ENCODE measurements around the gene RARS2.
"Not testable (repeated sequence)": the region's sequence is repeated elsewhere in the genome, so short reads cannot be mapped to it uniquely, and the experiment has no call there.

Gene RARS2

DNA sequence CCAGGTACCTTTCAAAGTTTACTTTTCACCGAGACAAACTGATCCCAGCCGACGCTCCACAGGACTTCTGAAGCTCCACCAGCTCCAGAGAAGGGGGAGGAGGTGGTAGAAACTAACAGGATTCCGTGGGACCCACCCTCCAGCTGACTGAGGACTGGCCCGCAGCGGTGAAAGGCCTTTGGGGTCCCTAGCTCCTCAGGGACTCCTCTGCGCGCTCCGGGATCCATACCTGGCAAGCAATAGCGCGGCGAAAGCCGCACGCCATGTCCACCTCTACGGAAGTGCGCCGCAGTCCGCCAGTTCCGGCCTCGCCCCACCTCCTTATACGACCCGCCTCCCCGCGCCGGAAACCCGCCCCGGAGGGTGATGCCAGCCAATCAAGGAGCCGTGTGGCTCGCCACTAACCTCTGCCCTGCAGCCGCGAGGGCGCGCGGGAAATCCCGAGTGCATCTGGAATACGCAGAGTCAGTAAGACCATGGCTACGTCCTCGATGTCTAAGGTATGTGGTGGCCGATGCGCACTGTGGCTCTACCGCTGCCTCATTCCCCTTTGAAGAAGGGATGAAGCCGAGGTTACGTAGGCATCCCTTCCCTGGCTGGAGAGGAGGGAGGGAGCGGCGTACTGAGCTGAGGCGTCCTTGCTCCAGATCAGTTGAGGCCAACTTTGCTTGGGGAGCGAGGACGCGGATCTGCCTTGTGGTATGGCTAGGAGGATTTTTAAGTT, at the start of gene RARS2, which contains the start of gene ORC3:
TSS of gene RARS2 (minus strand) at position 295 of the 724 bp plus-strand sequence. CDS start at position 265, 30 bp downstream.
TSS of gene ORC3 (plus strand) at position 443 of the 724 bp plus-strand sequence. CDS start at position 477, 34 bp downstream.
- DNase-seq (ENCODE audit: low read depth): peak; percentile 89

DNA sequence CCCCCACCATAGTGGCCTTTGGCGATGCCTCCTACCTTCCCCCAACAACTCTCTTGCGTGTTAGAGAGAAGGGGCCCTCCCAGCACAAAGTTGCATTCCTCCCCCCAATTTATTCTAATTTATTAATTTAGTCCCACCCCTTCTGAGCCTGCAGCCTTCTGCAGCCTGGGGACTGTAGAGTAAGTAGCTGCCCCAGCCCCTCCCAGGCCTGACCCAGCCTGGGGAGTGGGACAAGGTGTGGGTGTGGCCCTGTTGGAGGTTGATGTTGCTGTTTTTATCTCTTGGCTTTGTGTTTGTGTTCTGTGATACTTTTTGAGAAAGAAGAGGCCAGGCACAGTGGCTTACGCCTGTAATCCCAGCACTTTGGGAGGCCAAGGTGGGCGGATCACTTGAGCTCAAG, 49.6 kb upstream of the RARS2 start:
- DNase-seq (ENCODE audit: low read depth): no peak

DNA sequence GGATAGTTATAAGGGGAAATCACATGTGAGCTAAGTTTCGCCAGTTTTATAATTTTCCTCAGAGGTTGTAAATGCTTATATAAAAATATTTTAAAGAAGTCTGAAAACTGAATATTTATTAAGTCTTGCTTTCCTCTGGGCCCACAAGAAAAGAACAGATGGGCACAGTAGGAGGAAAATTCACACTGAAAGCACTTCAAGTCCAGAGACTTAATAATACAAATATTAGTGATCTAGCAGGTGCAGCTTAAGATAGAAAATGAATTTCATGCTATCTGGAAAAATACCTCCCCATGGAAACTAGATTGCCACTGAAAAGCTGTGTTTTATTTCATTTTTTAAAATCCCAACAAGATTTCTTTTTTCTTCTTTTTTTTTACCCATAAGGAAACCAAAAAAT, 47.3 kb upstream of the RARS2 start:
- DNase-seq (ENCODE audit: low read depth): no peak

- DNase-seq (ENCODE audit: low read depth): no peak
Observed at GRCh38 chr6:87636315-87636714, 46.5 kb upstream of the RARS2 start.

DNA sequence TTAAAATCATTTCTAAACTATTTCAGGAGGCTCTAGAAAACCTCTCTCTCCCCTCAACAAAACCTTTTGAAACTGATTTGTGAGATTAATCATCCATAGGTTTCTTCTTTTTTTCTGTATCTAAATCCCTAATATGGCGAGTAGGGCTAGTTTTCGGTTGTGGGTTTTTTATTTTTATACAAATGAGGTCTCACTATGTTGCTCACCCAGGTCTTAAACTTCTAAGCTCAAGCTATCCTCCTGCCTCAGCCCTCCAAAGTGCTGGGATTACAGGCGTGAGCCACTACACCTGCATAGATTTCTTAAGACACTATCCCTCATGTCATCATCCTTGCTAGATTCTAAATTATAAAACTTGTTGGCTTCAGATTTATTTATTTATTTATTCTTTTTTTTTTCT, 44.1 kb upstream of the RARS2 start:
- DNase-seq (ENCODE audit: low read depth): no peak

DNA sequence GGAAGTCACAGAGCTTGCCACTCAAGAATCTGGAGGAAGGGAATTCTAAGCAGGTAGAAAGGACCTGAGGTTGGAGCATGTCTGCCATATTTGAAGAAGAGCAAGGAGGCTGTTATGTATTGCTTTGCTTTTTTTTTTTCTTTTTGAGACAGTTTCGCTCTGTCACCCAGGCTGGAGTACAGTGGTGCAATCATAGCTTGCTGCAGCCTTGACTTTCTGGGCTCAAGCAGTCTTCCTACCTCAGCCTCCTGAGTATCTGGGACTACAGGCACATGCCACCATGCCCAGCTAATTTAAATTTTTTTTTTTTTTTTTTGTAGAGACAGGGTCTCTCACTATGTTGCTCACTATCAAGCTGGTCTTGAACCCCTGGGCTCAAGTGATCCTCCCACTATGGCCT, 41.0 kb upstream of the RARS2 start:
- no peak for DNase-seq (ENCODE audit: low read depth)

GRCh38 chr6:87628881-87629280, 39.1 kb upstream of the RARS2 start:
- DNase-seq (ENCODE audit: low read depth): no peak

GRCh38 chr6:87628424-87628823, 38.6 kb upstream of the RARS2 start:
- DNase-seq (ENCODE audit: low read depth): no peak

GRCh38 chr6:87623248-87623647, 33.5 kb upstream of the RARS2 start:
- no peak for DNase-seq (ENCODE audit: low read depth)

- no peak for DNase-seq (ENCODE audit: low read depth)
Observed at GRCh38 chr6:87618531-87618930, 28.7 kb upstream of the RARS2 start.

DNA sequence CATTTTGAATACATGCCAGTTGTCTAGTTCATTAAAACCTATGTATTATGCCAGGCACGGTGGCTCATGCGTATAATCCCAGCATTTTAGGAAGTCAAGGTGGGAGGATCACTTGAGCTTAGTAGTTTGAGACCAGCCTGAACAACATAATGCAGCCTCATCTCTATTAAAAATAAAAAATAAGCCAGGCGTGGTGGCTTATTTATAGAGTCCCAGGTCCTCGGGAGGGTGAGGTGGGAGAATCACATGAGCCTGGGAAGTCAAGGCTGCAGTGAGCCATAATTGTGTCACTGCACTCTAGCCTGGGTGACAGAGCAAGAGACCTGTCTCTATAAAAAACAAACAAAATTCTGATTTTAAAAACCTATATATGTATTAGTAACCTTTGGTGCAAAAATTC, 27.6 kb upstream of the RARS2 start:
- no peak for DNase-seq (ENCODE audit: low read depth)

DNA sequence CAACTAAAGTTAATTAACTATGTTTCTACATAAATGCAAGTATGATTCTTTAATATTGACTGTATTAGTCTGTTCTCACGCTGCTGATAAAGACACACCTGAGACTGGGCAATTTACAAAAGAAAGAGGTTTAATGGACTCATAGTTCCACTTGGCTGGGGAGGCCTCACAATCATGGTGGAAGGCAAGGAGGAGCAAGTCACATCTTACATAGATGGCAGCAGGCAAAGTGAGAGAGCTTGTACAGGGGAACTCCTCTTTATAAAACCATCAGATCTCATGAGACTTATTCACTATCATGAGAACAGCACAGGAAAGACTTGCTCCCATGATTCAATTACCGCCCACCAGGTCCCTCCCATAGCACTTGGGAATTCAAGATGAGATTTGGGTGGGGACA, 23.2 kb upstream of the RARS2 start:
- not testable (repeated sequence) for DNase-seq (ENCODE audit: low read depth)

GRCh38 chr6:87608802-87609201, 19.0 kb upstream of the RARS2 start:
- no peak for DNase-seq (ENCODE audit: low read depth)

GRCh38 chr6:87606199-87606598, 16.4 kb upstream of the RARS2 start:
- DNase-seq (ENCODE audit: low read depth): no peak

DNA sequence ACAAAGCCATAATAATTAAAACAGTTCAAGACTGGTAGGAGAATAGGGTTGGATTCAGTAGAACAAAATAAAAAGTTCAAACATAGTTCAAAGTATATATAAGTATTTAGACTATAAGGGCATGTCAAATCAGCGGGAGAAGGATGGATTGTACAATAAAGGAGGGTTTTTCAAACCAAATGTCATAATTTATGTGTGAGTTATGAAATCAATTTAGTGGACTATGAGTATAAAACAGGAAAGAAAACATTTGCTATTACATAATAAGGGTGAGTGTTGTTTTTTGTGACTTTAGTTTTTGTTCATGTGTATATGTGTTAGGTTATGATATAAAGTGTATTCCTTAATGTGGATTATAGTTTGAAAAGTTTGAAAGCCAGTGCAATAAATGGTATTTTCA, 10.8 kb upstream of the RARS2 start:
- DNase-seq (ENCODE audit: low read depth): no peak

GRCh38 chr6:87590990-87591389, 1.2 kb upstream of the RARS2 start:
- no peak for DNase-seq (ENCODE audit: low read depth)

- DNase-seq (ENCODE audit: low read depth): no peak
Observed at GRCh38 chr6:87590417-87590880, 662 bp upstream of the RARS2 start.

DNA sequence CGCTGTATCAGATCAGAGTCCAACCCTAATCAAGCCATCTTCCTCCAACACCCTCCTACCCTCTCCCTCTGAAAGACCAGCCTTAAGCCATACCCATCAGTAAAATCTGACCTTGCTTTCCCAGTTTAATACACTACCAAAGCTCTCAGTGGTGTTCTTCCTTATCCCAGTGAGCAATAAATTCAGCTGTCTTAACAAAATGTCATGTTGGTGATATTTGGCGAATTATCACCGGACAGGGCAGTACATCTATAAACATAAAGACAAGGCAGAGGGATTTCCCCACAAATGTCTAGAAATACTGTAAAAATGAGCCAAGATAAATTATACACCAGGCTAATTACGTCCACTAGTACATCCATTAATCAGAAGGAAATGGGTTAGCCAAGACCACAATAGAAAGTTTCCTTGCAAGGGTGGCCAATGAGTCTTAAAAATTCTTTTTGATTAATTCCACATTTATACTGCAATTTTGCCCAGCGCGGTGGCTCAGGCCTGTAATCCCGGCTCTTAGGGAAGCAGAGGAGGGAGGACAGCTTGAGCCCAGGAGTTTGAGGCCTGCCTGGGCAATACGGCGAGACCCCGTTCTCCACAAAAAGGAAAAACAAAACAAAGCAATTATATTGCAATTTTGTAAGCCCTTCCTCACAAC, 905 bp downstream of the RARS2 start:
- DNase-seq (ENCODE audit: low read depth): no peak

- DNase-seq (ENCODE audit: low read depth): no peak
Observed at GRCh38 chr6:87586371-87587077, 3.3 kb downstream of the RARS2 start.

DNA sequence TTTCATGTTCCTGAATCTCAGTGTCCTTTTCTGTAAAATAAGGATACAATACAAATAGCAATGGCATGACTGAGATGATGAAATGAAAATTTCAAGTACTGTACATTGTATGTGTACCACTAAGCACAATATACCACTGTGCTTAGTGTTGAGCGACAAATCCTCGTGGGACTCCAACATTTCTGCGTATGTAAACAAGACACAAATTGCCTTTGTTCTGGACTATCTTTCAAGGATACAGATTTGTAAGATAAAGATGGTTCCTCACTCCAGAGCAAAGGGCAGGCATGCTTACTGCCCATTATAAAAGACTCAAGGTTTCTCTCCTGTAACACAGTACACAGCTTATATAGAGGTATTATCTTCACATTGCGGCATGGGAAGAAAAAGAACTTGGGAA, 6.0 kb downstream of the RARS2 start:
- DNase-seq (ENCODE audit: low read depth): no peak

DNA sequence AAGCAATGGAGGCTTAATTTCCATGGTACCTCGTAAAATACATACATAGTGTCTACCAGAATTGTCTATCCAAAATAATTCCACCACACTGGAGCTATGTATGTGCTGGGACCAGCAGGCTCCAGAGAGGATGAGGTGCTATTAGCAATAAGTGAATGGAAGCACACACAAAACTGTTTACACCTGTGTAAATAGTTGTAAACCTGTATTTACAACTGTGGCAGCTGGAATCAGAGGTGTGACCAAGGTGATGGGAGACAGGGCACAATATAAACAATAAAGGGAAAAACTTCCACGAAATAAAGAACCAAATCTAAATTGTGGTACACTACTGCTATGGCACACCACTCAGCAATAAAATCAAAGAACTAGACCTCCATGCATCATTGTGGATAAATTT, 14.4 kb downstream of the RARS2 start:
- DNase-seq (ENCODE audit: low read depth): no peak

DNA sequence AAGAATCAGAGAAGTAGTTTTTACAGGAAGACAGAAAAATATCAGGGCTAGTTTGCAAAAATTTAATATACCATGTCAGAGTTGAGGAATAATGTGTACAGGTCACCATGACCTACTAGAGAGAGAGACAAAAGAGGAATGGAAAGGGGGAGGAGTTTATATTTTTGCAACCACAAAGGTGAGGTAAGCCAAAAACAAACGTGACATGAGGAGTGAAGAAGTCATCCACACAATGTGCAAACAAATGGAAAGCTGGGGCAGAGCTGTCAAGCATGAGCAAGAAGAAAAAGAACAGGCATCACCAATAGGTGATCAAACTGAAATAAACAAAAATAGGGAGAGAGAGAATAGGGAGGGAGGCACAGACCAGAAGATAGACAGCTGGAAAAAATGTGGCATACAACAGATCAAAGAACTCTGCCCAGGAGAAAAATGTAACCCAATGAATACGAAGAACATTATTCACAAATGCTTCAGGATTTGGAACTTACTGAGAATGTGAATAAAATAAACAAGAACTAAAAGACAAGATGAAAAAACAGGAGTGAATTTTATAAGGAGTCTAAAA, 15.5 kb downstream of the RARS2 start:
- DNase-seq (ENCODE audit: low read depth): no peak

Data from stromal cell of bone marrow (primary cell).